AG04450 (cell line): ENCODE data around the gene HAUS1. TPM values are rescaled to one million over a fixed set of nuclear protein-coding genes. Genes with fewer than 3 reads are reported as not detected.
"Not testable (repeated sequence)": the region's sequence is repeated elsewhere in the genome, so short reads cannot be mapped to it uniquely, and the experiment has no call there.

Experiments used
- CTCF ChIA-PET: fragments of 300-600, 350-600 bp; formaldehyde crosslinking; extraction: SDS; loops from one replicate; lab custom pipeline; 2022; ENCODE audit warnings: antibody characterized with exemption, inconsistent platforms; lab: Charles Lee
- POLR2A ChIA-PET: fragments of 350-600 bp; formaldehyde crosslinking; extraction: SDS; loops from one replicate; lab custom pipeline; 2021; ENCODE audit warnings: antibody characterized with exemption, inconsistent platforms; lab: Yijun Ruan, JAX
- DNase-seq: peaks from one replicate; pipeline ENCODE4 v3.0.0-alpha.2; 2011; ENCODE audit warnings: low read depth, low spot score
- H3K27ac ChIP-seq: one replicate; pipeline ENCODE4 v1.5.1; 2012; ENCODE audit warnings: low read depth, low read length, control low read depth
- H3K27me3 ChIP-seq: one replicate; pipeline ENCODE4 v1.6.0; 2012; ENCODE audit warnings: low read length; ENCODE audit not compliant: control insufficient read depth, insufficient read depth
- H3K4me3 ChIP-seq: 2 replicates; pipeline ENCODE4 v1.5.1; 2011; ENCODE audit warnings: mild to moderate bottlenecking, low read depth, low read length, control low read depth
- H3K9me3 ChIP-seq: 2 replicates; pipeline ENCODE4 v1.5.1; 2012; ENCODE audit warnings: low read length; ENCODE audit not compliant: control insufficient read depth, insufficient read depth
- CTCF ChIP-seq: IDR thresholded peaks from 2 replicates; pipeline ENCODE4 v1.5.1; 2011; ENCODE audit warnings: low read depth, low read length, control low read depth, inconsistent platforms
- polyA plus RNA-seq: library from polyadenylated mRNA; depleted of rRNA; stranded (reverse); fragments of >200 nt; gene quantifications from 2 replicates; pipeline ENCODE4 v1.2.3, GENCODE V29; 2011

The HAUS1 gene
- polyA plus RNA-seq, 1 experiment, result 39.8 TPM

DNA sequence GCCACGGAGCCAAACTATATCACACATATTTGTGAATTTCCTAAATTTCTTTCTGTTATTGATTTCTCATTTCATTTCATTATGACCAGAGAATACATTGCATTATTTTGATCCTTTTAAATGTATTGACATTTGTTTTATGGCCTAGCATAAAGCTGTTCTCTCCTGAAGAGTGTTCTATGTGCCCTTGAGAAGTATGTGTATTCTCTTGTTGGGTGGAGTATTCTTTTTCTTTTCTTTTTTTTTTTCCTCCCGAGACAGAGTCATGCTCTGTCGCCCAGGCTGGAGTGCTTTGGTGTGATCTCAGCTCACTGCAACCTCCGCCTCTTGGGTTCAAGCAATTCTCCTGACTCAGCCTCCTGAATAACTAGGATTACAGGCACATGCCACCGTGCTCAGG lies 5.2 kb downstream of the HAUS1 start:
- CTCF ChIA-PET, result no interaction called here

DNA sequence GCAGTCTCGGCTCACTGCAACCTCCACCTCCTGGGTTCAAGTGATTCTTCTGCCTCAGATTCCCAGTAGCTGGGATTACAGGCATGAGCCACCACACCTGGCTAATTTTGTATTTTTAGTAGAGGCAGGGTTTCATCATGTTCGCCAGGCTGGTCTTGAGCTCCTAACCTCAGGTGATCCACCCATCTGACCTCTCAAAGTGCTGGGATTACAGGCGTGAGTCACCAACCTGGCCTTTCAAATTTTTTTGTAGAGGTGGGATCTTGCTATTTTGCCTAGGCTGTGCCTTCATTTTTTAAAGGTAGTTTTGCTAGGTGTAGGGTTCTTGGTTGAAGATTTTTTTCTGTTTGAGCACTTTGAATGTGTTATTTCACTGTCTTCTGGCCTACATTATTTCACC lies 6.2 kb downstream of the HAUS1 start:
- ChIA-PET POLR2A (no interaction called here), CTCF (no interaction called here)
- H3K27me3 ChIP-seq, result no peaks in the 10 kb centered on the region
- H3K9me3 ChIP-seq, result no peaks in the 10 kb centered on the region
- no peak for TF ChIP-seq CTCF
- H3K27ac ChIP-seq, result no peak overlapping the region
- DNase-seq, result no peak
- H3K4me3 ChIP-seq, result no peak overlapping the region

More for the DNA sequence above, 5.2 kb downstream of the HAUS1 start:
- no peak for TF ChIP-seq CTCF
- no peak overlapping the region for H3K4me3 ChIP-seq
- POLR2A ChIA-PET, result no interaction called here
- DNase-seq, result no peak
- no peak overlapping the region for H3K27ac ChIP-seq
- no peaks in the 10 kb centered on the region for H3K27me3 ChIP-seq
- peaks cover 2% of the 10 kb centered on the region; the same call in 1 of the 2 replicates for H3K9me3 ChIP-seq

- no peaks in the 10 kb centered on the region for H3K9me3 ChIP-seq
- no peak for DNase-seq
- POLR2A ChIA-PET, result no interaction called here
- CTCF ChIA-PET, result interaction anchor here (1.0 kb wide), 1 partner anchor 544 kb away, joined by 4 read pairs; no protein-coding TSS in a partner anchor
- no peak overlapping the region for H3K4me3 ChIP-seq
- H3K27ac ChIP-seq, result no peak overlapping the region
- no peak for TF ChIP-seq CTCF
- H3K27me3 ChIP-seq, result no peaks in the 10 kb centered on the region
These were observed 9.6 kb downstream of the HAUS1 start for GRCh38 chr18:46113751-46114150.

GRCh38 chr18:46126625-46127024 lies 22.4 kb downstream of the HAUS1 start:
- CTCF ChIA-PET, result interaction anchor here (0.9 to 2.0 kb wide), 2 partner anchors 47 to 535 kb away, joined by 3 to 7 read pairs; a partner anchor contains a TSS
- DNase-seq, H3K27me3 ChIP-seq, POLR2A ChIA-PET, H3K9me3 ChIP-seq, H3K4me3 ChIP-seq, H3K27ac ChIP-seq: not testable (repeated sequence)

DNA sequence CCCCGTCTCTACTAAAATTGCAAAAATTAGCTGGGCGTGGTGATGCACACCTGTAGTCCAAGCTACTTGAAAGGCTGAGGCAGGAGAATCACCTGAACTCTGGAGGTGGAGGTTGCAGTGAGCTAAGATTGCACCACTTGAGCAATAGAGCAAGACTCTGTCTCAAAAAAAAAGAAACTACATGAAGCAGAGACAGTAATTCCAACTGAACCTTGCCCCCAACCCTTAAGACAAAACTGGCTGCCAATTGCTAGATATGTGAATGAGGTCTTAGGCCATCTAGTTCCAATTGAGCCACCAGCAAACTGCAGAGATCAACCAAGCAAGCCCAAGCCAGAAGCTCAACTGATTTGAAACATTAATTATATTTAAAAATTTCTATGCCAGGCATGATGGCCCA lies 25.9 kb downstream of the HAUS1 start:
- DNase-seq, result no peak
- POLR2A ChIA-PET, result no interaction called here
- Histone ChIP-seq H3K27ac (no peak overlapping the region), H3K4me3 (no peak overlapping the region), H3K9me3 (no peaks in the 10 kb centered on the region), H3K27me3 (no peaks in the 10 kb centered on the region)
- no peak for TF ChIP-seq CTCF
- CTCF ChIA-PET, result interaction anchor here (1.2 to 1.6 kb wide), 2 partner anchors 19 to 43 kb away, joined by 3 to 7 read pairs; a partner anchor contains a TSS

- H3K9me3 ChIP-seq, POLR2A ChIA-PET, DNase-seq, H3K27ac ChIP-seq, H3K4me3 ChIP-seq, H3K27me3 ChIP-seq: not testable (repeated sequence)
- CTCF ChIA-PET, result interaction anchor here (1.6 kb wide), 1 partner anchor 43 kb away, joined by 7 read pairs; a partner anchor contains a TSS
These were observed 26.4 kb downstream of the HAUS1 start for GRCh38 chr18:46130549-46130948.
